CD4-positive, alpha-beta T cell (primary cell): ENCODE data around the gene MPZL3. TPM values are rescaled to one million over a fixed set of nuclear protein-coding genes. Genes with fewer than 3 reads are reported as not detected.
A peak's percentile ranks its signal among the peaks of the same experiment; 100 is the strongest.

Source experiments
- ATAC-seq: fragments of 200-7000 bp; cut with Tn5 transposase; one replicate; pipeline ENCODE4 v1.10.0; 2022; ENCODE audit warnings: mild to moderate bottlenecking; ENCODE audit not compliant: poor library complexity
- CTCF ChIA-PET: fragments of 350-600 bp; sonication (Branson Sonifier 250); formaldehyde crosslinking; loops from one replicate; lab custom pipeline; 2021; ENCODE audit warnings: antibody characterized with exemption, inconsistent platforms; lab: Charles Lee
- POLR2A ChIA-PET: fragments of 350-600 bp; sonication (Branson Sonifier 250); formaldehyde crosslinking; loops from one replicate; lab custom pipeline; 2021; ENCODE audit warnings: antibody characterized with exemption, inconsistent platforms; lab: Charles Lee
- DNase-seq, 14 experiments: peaks; one replicate each; pipeline ENCODE4 v3.0.0-alpha.2; 2013 to 2020; ENCODE audit warnings: mixed read lengths in 2 of 14
- H3K27ac ChIP-seq, 2 donors: one replicate each; pipeline versions ENCODE4 v1.5.1 to v1.7.0; 2013; ENCODE audit warnings: low read length in 2 of 2, low read depth in 1 of 2, mild to moderate bottlenecking in 1 of 2
- H3K27me3 ChIP-seq, 2 experiments: 1 replicate in 1 of 2; 2 replicates in 1 of 2; pipeline versions ENCODE4 v1.6.1 to v1.7.0; 2013; ENCODE audit warnings: low read length in 2 of 2, control low read depth in 1 of 2, mild to moderate bottlenecking in 1 of 2, moderate library complexity in 1 of 2; ENCODE audit not compliant: insufficient read depth in 2 of 2, control insufficient read depth in 1 of 2
- H3K36me3 ChIP-seq: one replicate; pipeline ENCODE4 v1.6.1; 2013; ENCODE audit warnings: low read length, control low read depth; ENCODE audit not compliant: insufficient read depth
- H3K4me1 ChIP-seq: one replicate; pipeline ENCODE4 v1.6.1; 2013; ENCODE audit warnings: low read length, control low read depth; ENCODE audit not compliant: insufficient read depth
- H3K4me3 ChIP-seq: one replicate; pipeline ENCODE4 v1.5.1; 2013; ENCODE audit warnings: mild to moderate bottlenecking, low read length, moderate library complexity
- H3K9me3 ChIP-seq, 2 experiments: 1 replicate in 1 of 2; 2 replicates in 1 of 2; pipeline versions ENCODE4 v1.6.1 to v1.7.0; 2013; ENCODE audit warnings: low read length in 2 of 2, mild to moderate bottlenecking in 2 of 2, control low read depth in 1 of 2, moderate library complexity in 1 of 2; ENCODE audit not compliant: control insufficient read depth in 1 of 2, insufficient read depth in 1 of 2
- H3K27ac Mint-ChIP-seq: one replicate; pipeline ENCODE4 v1.8.0; 2020; ENCODE audit warnings: mixed read lengths
- H3K27me3 Mint-ChIP-seq: one replicate; pipeline ENCODE4 v1.8.0; 2021; ENCODE audit warnings: mixed read lengths
- H3K36me3 Mint-ChIP-seq: one replicate; pipeline ENCODE4 v1.8.0; 2021; ENCODE audit warnings: low read depth, mixed read lengths
- H3K4me1 Mint-ChIP-seq: one replicate; pipeline ENCODE4 v1.8.0; 2021; ENCODE audit warnings: low read depth, mixed read lengths
- H3K4me3 Mint-ChIP-seq: one replicate; pipeline ENCODE4 v1.8.0; 2020; ENCODE audit warnings: mild to moderate bottlenecking, mixed read lengths
- H3K9me3 Mint-ChIP-seq: one replicate; pipeline ENCODE4 v1.8.0; 2020; ENCODE audit warnings: mixed read lengths
- intact Hi-C, 2 experiments: fragments of 100-400 bp; cut with DNase I in 1 of 2; cut with micrococcal nuclease in 1 of 2; formaldehyde crosslinking; loops; one replicate each; pipeline versions ENCODE4 v1.15.1 to v1.9.0; 2023 to 2025; cut with DNase I, micrococcal nuclease
- total RNA-seq, 174 experiments: library from RNA in 2 of 174; stranded (reverse) in 2 of 174; gene quantifications; one replicate each; pipeline ENCODE4 v1.2.3 and lab custom pipeline; 2021 to 2026
- TF ChIP-seq, protein P1 (sequence below): fragments of 200-600 bp; IDR thresholded peaks from one replicate; pipeline ENCODE4 v1.8.0; 2022; ENCODE audit warnings: antibody characterized with exemption, mild to moderate bottlenecking

Gene MPZL3
- total RNA-seq, 2 experiments from 2014 or later, result 29.0 to 30.2 TPM

DNA sequence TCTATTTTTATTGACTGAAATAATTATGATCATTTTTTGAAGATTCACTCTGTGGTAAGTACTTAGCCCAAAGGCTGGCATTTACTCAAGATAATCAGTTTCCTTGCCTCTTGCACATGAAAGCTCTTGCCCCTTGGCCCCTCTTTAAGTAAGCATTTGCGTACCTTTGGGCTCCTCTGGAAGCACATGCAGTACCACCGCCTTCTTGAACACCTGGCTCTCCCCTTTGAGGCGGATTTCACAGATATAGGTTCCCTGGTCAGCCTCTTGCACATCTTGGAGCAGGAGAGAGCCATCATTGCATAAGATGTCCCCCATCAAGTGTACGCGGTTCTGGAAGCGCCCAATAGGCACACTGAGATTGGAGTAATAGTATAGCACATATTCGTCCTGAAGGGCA, 41.8 kb downstream of the MPZL3 start:
- H3K4me1 ChIP-seq, result peaks cover 53% of the 10 kb centered on the region
- intact Hi-C loops, result no loop called here
- peaks cover 69% of the 10 kb centered on the region for H3K36me3 Mint-ChIP-seq
- TF ChIP-seq, protein P1, sequence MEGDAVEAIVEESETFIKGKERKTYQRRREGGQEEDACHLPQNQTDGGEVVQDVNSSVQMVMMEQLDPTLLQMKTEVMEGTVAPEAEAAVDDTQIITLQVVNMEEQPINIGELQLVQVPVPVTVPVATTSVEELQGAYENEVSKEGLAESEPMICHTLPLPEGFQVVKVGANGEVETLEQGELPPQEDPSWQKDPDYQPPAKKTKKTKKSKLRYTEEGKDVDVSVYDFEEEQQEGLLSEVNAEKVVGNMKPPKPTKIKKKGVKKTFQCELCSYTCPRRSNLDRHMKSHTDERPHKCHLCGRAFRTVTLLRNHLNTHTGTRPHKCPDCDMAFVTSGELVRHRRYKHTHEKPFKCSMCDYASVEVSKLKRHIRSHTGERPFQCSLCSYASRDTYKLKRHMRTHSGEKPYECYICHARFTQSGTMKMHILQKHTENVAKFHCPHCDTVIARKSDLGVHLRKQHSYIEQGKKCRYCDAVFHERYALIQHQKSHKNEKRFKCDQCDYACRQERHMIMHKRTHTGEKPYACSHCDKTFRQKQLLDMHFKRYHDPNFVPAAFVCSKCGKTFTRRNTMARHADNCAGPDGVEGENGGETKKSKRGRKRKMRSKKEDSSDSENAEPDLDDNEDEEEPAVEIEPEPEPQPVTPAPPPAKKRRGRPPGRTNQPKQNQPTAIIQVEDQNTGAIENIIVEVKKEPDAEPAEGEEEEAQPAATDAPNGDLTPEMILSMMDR, result no peak
- no peaks in the 10 kb centered on the region for H3K9me3 ChIP-seq
- peaks cover 67% of the 10 kb centered on the region for H3K36me3 ChIP-seq
- no peak overlapping the region for H3K4me3 ChIP-seq
- H3K4me3 Mint-ChIP-seq, result no peak overlapping the region
- H3K27ac ChIP-seq, result no peak overlapping the region
- DNase-seq, result no peak
- ChIA-PET CTCF (interaction anchor here (1.2 to 1.5 kb wide), 2 partner anchors 12 to 42 kb away, joined by 3 to 6 read pairs; partner anchors contain the start of gene MPZL3), POLR2A (no interaction called here)
- peaks cover 46% of the 10 kb centered on the region for H3K4me1 Mint-ChIP-seq
- H3K9me3 Mint-ChIP-seq, result no peaks in the 10 kb centered on the region
- ATAC-seq, result no peak
- no peaks in the 10 kb centered on the region for H3K27me3 Mint-ChIP-seq
- no peaks in the 10 kb centered on the region for H3K27me3 ChIP-seq
- H3K27ac Mint-ChIP-seq, result peak overlapping the region; percentile 19

DNA sequence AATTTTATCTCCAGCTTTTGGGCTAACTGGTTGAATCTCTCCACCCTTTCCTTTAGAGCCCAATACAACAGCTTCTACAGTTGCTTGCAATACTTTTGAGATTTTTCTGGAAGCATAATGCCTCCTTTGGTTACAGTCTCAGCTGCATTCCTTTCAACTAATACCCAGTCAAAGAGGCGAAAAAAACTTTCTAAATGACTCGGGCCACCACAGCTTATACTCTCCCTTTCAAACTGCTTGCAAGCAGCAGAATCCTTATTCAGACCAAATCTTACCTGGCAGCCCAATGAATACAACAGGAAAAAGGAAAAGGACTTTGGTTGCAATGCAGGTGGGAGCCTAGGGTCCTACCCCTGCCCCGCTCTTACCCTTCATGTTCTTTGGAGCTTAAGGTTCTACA, 43.1 kb downstream of the MPZL3 start:
- no peak for DNase-seq
- Mint-ChIP-seq H3K36me3 (peaks cover 61% of the 10 kb centered on the region), H3K27me3 (no peaks in the 10 kb centered on the region), H3K9me3 (no peaks in the 10 kb centered on the region), H3K4me1 (peaks cover 33% of the 10 kb centered on the region), H3K4me3 (no peak overlapping the region), H3K27ac (no peak overlapping the region)
- no peaks in the 10 kb centered on the region for H3K27me3 ChIP-seq
- H3K36me3 ChIP-seq, result peaks cover 71% of the 10 kb centered on the region
- no peaks in the 10 kb centered on the region for H3K9me3 ChIP-seq
- ATAC-seq, result no peak
- ChIA-PET POLR2A (interaction anchor here (0.9 to 1.0 kb wide), 4 partner anchors 10 to 131 kb away, joined by 3 read pairs; no protein-coding TSS in a partner anchor), CTCF (interaction anchor here (1.0 kb wide), 1 partner anchor 10 kb away, joined by 3 read pairs; no protein-coding TSS in a partner anchor)
- no peak overlapping the region for H3K4me3 ChIP-seq
- H3K27ac ChIP-seq, result no peak overlapping the region
- intact Hi-C loops, result no loop called here
- H3K4me1 ChIP-seq, result peaks cover 47% of the 10 kb centered on the region
- TF ChIP-seq, protein P1, result no peak

DNA sequence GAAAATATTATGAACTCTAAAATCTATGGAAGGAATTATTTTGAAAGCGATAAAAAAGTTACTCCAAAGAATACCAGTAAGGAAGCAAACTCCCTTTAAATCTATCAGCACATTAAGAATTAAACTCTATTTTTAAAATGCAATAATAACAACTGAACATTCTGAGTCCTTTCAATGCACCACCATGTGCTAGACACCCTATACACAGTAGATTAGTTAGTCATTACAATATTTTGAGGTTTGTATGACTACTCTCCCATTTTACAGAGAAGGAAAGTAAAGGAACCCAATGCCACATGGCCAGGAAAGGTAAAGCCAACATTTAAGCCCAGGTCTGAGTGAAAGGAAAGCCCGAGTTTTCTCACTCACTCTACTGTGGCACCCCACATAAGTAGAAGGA, 45.1 kb downstream of the MPZL3 start:
- DNase-seq, result no peak
- Histone ChIP-seq H3K4me3 (no peak overlapping the region), H3K36me3 (peaks cover 66% of the 10 kb centered on the region), H3K27me3 (no peaks in the 10 kb centered on the region), H3K9me3 (no peaks in the 10 kb centered on the region), H3K4me1 (peaks cover 48% of the 10 kb centered on the region), H3K27ac (no peak overlapping the region)
- no peaks in the 10 kb centered on the region for H3K9me3 Mint-ChIP-seq
- peak overlapping the region; percentile 74 for H3K27ac Mint-ChIP-seq
- H3K27me3 Mint-ChIP-seq, result no peaks in the 10 kb centered on the region
- ATAC-seq, result no peak
- peaks cover 14% of the 10 kb centered on the region for H3K4me1 Mint-ChIP-seq
- POLR2A ChIA-PET, result interaction anchor here (1.0 to 1.5 kb wide), 2 partner anchors 17 to 22 kb away, joined by 4 to 13 read pairs; partner anchors contain the start of gene JAML
- H3K36me3 Mint-ChIP-seq, result peaks cover 45% of the 10 kb centered on the region
- CTCF ChIA-PET, result no interaction called here
- TF ChIP-seq, protein P1, result no peak
- intact Hi-C loops, result no loop called here
- H3K4me3 Mint-ChIP-seq, result no peak overlapping the region
